ENCODE results near the gene TMEM269.

GRCh38 chr1:42834803-42835202 is 50.0 kb downstream of the TMEM269 start:
- TF ChIP-seq CTCF (IDR thresholded peaks at IDR 0.05) (no peak), POLR2A (IDR thresholded peaks at IDR 0.05) (no peak)

All from adrenal gland (tissue), 5 donors.